ENCODE measurements around the gene FBXO36. TPM values are rescaled to one million over a fixed set of nuclear protein-coding genes. Genes with fewer than 3 reads are reported as not detected.

The FBXO36 gene
- total RNA-seq (2014; rRNA removed) (3.6 and 4.3 TPM in 2 replicates), Bru-seq, nascent RNA (percentile 48 among the genes with signal in this experiment), BruChase-seq, experiment 1, labeled RNA remaining after a 6-hour chase (percentile 46 among the genes with signal in this experiment), BruChase-seq, experiment 2, labeled RNA remaining after a 2-hour chase (percentile 45 among the genes with signal in this experiment)
- long read RNA-seq, transcript FBXO36-201 (4 exons, 2,810 nt): major isoform, 25 of 33 reads
- long read RNA-seq, partial matches to known transcripts: 0 of 33 reads
- long read RNA-seq, other reads (novel, unspliced or antisense): 7 of 33 reads

GRCh38 chr2:229922449-229923386 is at the start of gene FBXO36:
Gene FBXO36, plus strand, starts transcription at chr2:229922503. Its CDS starts 11 bp downstream, at chr2:229922514.
- DNase-seq (peak; percentile 71), ATAC-seq (peak; percentile 62)
- intact Hi-C loops (cut with micrococcal nuclease): loop anchor here (5.0 kb wide), 1 partner anchor 140 kb away; no protein-coding TSS in a partner anchor
- Histone ChIP-seq H4K20me1 (ENCODE audit: low read length) (peaks cover 17% of the 10 kb centered on the region), H3K36me3 (ENCODE audit: low read depth, low read length) (peaks cover 12% of the 10 kb centered on the region; the same call in 1 of the 2 replicates), H3K27ac (ENCODE audit: low read length) (peak within 1 kb of the TSS; percentile 86), H3K79me2 (ENCODE audit: low read length) (peaks cover 54% of the 10 kb centered on the region), H3K4me1 (ENCODE audit: insufficient read depth, low read length) (peaks cover 26% of the 10 kb centered on the region), H3K27me3 (ENCODE audit: low read length) (no peaks in the 10 kb centered on the region), H2AFZ (ENCODE audit: low read length) (peak within 1 kb of the TSS; percentile 91), H3F3A (ENCODE audit: low read length, unreplicated experiment) (peaks cover 7% of the 10 kb centered on the region), H3K9ac (ENCODE audit: low read length) (peak within 1 kb of the TSS; percentile 90), H3K4me2 (ENCODE audit: low read length) (peak within 1 kb of the TSS; percentile 98), H3K9me3 (ENCODE audit: low read length) (no peaks in the 10 kb centered on the region), H3K9me2 (replicated peaks; ENCODE audit: low read length) (no peaks in the 10 kb centered on the region), H3K4me3 (ENCODE audit: low read length) (peak within 1 kb of the TSS; percentile 98)
- CTCF ChIA-PET: no interaction called here
- POLR2A ChIA-PET (ENCODE audit: unreplicated experiment): no interaction called here
- TSS peak; percentile 54 for BruUV-seq (replicated peaks)
- no peak for TF ChIP-seq EZH2 (IDR thresholded peaks at IDR 0.05; ENCODE audit: low read length, unreplicated experiment)
- TF ChIP-seq, protein P1, sequence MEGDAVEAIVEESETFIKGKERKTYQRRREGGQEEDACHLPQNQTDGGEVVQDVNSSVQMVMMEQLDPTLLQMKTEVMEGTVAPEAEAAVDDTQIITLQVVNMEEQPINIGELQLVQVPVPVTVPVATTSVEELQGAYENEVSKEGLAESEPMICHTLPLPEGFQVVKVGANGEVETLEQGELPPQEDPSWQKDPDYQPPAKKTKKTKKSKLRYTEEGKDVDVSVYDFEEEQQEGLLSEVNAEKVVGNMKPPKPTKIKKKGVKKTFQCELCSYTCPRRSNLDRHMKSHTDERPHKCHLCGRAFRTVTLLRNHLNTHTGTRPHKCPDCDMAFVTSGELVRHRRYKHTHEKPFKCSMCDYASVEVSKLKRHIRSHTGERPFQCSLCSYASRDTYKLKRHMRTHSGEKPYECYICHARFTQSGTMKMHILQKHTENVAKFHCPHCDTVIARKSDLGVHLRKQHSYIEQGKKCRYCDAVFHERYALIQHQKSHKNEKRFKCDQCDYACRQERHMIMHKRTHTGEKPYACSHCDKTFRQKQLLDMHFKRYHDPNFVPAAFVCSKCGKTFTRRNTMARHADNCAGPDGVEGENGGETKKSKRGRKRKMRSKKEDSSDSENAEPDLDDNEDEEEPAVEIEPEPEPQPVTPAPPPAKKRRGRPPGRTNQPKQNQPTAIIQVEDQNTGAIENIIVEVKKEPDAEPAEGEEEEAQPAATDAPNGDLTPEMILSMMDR (conservative IDR thresholded peaks at IDR 0.05; ENCODE audit: low read depth, low read length): no peak
- TF ChIP-seq EZH2phosphoT487 (IDR thresholded peaks at IDR 0.05; ENCODE audit: borderline replicate concordance, low read length): no peak

- H3K9me2 ChIP-seq (replicated peaks; ENCODE audit: low read length): no peaks in the 10 kb centered on the region
- ATAC-seq (no peak), DNase-seq (no peak)
- TF ChIP-seq, protein P1 (conservative IDR thresholded peaks at IDR 0.05; ENCODE audit: low read depth, low read length): no peak
- TF ChIP-seq EZH2 (IDR thresholded peaks at IDR 0.05; ENCODE audit: low read length, unreplicated experiment) (no peak), EZH2phosphoT487 (IDR thresholded peaks at IDR 0.05; ENCODE audit: borderline replicate concordance, low read length) (no peak)
- no peak overlapping the region for H3K9ac ChIP-seq (ENCODE audit: low read length)
- ChIA-PET CTCF (no interaction called here), POLR2A (ENCODE audit: unreplicated experiment) (no interaction called here)
- no peaks in the 10 kb centered on the region for H3F3A ChIP-seq (ENCODE audit: low read length, unreplicated experiment)
- peaks cover 22% of the 10 kb centered on the region for H3K36me3 ChIP-seq (ENCODE audit: low read depth, low read length)
- H4K20me1 ChIP-seq (ENCODE audit: low read length): no peaks in the 10 kb centered on the region
- H3K27me3 ChIP-seq (ENCODE audit: low read length): no peaks in the 10 kb centered on the region
- H2AFZ ChIP-seq (ENCODE audit: low read length): no peak overlapping the region
- no peaks in the 10 kb centered on the region for H3K4me1 ChIP-seq (ENCODE audit: insufficient read depth, low read length)
- intact Hi-C loops (cut with micrococcal nuclease): no loop called here
- H3K4me2 ChIP-seq (ENCODE audit: low read length): no peak overlapping the region
- no peak overlapping the region for H3K27ac ChIP-seq (ENCODE audit: low read length)
- TSS peak; percentile 2 for BruUV-seq (replicated peaks)
- H3K79me2 ChIP-seq (ENCODE audit: low read length): peaks cover 75% of the 10 kb centered on the region
- no peak overlapping the region for H3K4me3 ChIP-seq (ENCODE audit: low read length)
- no peaks in the 10 kb centered on the region for H3K9me3 ChIP-seq (ENCODE audit: low read length)
Measured at GRCh38 chr2:229873123-229873581, 49.2 kb upstream of the FBXO36 start.

Measured in PC-3 (cell line).